ENCODE data around the gene MRPL58.

DNA sequence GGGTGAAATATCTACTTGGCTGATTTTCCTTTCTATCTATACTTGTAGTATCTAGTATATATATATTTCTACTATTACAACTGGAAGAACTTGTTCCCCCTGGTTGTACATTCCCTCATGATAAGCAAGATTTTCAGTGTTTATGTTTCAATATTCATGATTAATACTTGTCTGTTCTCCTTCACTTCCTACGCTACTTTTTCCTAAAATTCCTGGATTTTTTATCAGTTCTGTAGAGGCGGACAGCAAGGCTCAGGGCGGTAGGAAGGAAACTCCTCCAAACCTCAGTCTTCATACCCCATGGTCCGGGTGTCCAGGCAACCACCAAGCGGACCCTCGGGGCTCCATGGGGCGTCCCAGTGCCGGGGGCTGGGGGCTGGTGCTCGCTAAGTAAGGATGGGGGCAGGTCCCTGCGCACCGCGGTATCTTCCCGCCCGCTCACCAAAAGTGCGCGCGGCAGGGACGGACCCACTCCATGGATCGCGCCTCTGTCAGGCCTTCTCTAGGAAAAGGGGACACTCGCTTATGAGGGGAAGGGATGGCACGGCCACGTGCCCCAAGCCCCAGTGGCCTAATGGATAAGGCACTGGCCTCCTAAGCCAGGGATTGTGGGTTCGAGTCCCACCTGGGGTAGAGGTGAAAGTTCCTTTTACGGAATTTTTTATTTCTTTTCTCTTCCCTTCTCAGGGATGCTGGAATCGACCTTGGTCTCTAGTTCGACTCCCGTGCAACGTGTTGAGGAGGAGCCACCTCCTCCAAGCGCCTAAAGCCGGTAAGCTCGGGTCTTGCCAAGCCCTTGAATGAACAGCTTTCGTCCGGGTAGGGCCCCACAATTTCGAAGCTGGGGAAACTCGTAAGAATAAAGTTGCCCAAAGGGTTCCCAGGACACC lies 21.1 kb downstream of the MRPL58 start:
- TF ChIP-seq POLR2AphosphoS5 (IDR thresholded peaks at IDR 0.05; ENCODE audit: low read depth, low read length) (no peak), POLR2A (IDR thresholded peaks at IDR 0.05; ENCODE audit: low read depth, low read length) (no peak), SPI1 (IDR thresholded peaks at IDR 0.05; ENCODE audit: low read depth, low read length) (no peak), TAF1 (IDR thresholded peaks at IDR 0.05; ENCODE audit: low read depth, low read length) (no peak), POU2F2 (IDR thresholded peaks at IDR 0.05; ENCODE audit: low read depth, low read length) (no peak), PAX5 (IDR thresholded peaks at IDR 0.05; ENCODE audit: insufficient read depth, low read length, severe bottlenecking) (no peak)
